ENCODE results near the gene RNF180.
"Not testable (repeated sequence)": the region's sequence is repeated elsewhere in the genome, so short reads cannot be mapped to it uniquely, and the experiment has no call there.

The RNF180 gene

GRCh38 chr5:64398735-64399134 lies 233.1 kb downstream of the RNF180 start:
- DNase-seq, result not testable (repeated sequence)

- not testable (repeated sequence) for DNase-seq
Observed at GRCh38 chr5:64407103-64407825, 241.6 kb downstream of the RNF180 start.

DNA sequence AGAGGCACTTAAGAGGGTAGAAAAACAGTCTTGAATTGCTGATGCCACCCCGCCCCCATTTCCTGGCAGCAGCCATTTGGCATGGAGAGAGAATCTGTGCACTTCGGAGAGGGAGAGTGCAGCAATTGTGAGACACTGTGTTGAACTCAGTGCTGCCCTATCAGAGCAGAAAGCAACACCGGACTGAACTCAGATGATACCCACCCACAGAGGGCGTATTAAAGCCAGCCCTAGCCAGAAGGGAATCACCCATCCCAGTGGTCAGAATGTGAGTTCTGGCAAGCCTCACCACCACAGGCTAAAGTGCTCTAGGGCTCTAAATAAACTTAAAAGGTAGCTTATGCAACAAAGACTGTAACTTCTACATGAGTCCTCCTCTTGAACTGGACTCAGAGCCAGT lies 251.7 kb downstream of the RNF180 start:
- no peak for DNase-seq

DNA sequence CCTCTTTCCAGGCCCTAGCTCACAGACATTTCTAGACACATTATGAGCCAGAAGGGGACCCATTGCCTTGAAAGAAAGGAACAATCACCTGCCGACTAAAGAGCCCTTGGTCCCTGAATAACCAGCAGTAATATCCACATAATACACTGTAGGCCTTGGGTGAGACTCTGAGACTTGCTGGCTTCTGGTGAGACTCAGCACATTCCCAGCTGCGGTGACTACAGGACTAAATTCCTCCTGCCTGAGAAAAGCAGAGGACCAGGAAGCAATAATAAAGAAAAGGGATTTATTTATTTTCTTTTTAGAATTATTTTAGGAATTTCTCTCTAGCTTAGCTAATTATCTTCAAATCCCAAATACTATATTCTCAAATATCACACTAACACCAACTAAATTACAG lies 252.4 kb downstream of the RNF180 start:
- no peak for DNase-seq
